ENCODE data around the gene FER.
"Not testable (repeated sequence)": the region's sequence is repeated elsewhere in the genome, so short reads cannot be mapped to it uniquely, and the experiment has no call there.

- not testable (repeated sequence) for TF ChIP-seq CTCF (IDR thresholded peaks at IDR 0.05; ENCODE audit: low read depth, low read length, poor library complexity, severe bottlenecking); EZH2phosphoT487 (IDR thresholded peaks at IDR 0.05; ENCODE audit: borderline replicate concordance, low read length)
Observed at GRCh38 chr5:108842260-108842941, 94.7 kb downstream of the FER start.
